Activated naive CD8-positive, alpha-beta T cell treated with anti-CD3 and anti-CD28 coated beads for 36 hours (primary cell): ENCODE data around the gene CABCOCO1. TPM values are rescaled to one million over a fixed set of nuclear protein-coding genes. Genes with fewer than 3 reads are reported as not detected.
"Not testable (repeated sequence)": the region's sequence is repeated elsewhere in the genome, so short reads cannot be mapped to it uniquely, and the experiment has no call there.

ENCODE experiments used
- DNase-seq: peaks from one replicate; pipeline ENCODE4 v3.0.0; 2021
- H3K27ac Mint-ChIP-seq: one replicate; pipeline ENCODE4 v1.8.0; 2022; ENCODE audit warnings: mild to moderate bottlenecking, moderate library complexity, mixed read lengths
- H3K27me3 Mint-ChIP-seq: one replicate; pipeline ENCODE4 v1.8.0; 2022; ENCODE audit warnings: mild to moderate bottlenecking, mixed read lengths
- H3K36me3 Mint-ChIP-seq: one replicate; pipeline ENCODE4 v1.8.0; 2021; ENCODE audit warnings: mild to moderate bottlenecking, mixed read lengths
- H3K4me1 Mint-ChIP-seq: one replicate; pipeline ENCODE4 v1.8.0; 2021; ENCODE audit warnings: mixed read lengths
- H3K4me3 Mint-ChIP-seq: one replicate; pipeline ENCODE4 v1.8.0; 2022; ENCODE audit warnings: mild to moderate bottlenecking, moderate library complexity, mixed read lengths
- H3K9me3 Mint-ChIP-seq: one replicate; pipeline ENCODE4 v1.8.0; 2022; ENCODE audit warnings: mixed read lengths
- total RNA-seq, 2 experiments: library from RNA; stranded (reverse); gene quantifications; one replicate each; pipeline ENCODE4 v1.2.3, GENCODE V29; 2021

CABCOCO1 gene
- total RNA-seq, 2 experiments from 2014 or later, result not detected

DNA sequence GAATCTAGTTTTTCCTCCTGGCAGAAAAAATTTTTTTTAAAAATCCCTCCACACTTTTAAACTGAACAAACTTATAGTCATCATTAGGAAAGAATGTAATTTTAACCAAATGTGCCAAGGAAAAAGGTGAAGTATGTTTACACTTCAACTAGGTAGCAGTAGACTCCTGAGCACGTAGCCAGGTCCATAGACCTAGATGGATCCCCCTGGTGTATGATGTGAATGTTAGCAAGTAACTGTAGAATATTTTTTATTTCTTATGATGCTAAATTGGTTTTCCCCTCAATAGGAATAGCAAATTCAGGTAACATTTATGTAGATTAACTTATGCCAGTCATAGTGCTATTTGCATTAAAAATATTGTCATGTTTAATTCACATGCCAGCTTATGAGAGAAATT lies 19.6 kb downstream of the CABCOCO1 start:
- H3K27me3 Mint-ChIP-seq, result no peaks in the 10 kb centered on the region
- no peaks in the 10 kb centered on the region for H3K36me3 Mint-ChIP-seq
- H3K4me1 Mint-ChIP-seq, result no peaks in the 10 kb centered on the region
- H3K27ac Mint-ChIP-seq, result no peak overlapping the region
- H3K4me3 Mint-ChIP-seq, result no peak overlapping the region
- no peak for DNase-seq
- no peaks in the 10 kb centered on the region for H3K9me3 Mint-ChIP-seq

DNA sequence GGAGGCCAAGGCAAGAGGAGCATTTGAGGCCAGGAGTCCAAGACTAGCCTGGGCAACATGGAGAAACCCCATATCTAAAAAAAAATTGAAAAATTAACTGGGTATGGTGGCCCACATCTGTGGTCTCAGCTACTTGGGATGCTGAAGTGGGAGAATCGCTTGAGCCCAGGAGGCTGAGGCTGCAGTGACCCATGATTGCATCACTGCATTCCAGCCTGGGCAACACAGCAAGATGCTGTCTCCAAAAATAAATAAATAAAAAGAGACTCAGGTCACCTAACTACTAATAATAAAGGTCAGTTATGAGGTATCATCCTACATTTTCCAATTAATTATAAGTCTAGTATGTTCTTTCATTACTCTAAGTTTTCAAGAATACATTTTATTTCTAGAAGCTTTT lies 20.6 kb downstream of the CABCOCO1 start:
- no peaks in the 10 kb centered on the region for H3K9me3 Mint-ChIP-seq
- H3K27me3 Mint-ChIP-seq, result no peaks in the 10 kb centered on the region
- no peaks in the 10 kb centered on the region for H3K36me3 Mint-ChIP-seq
- DNase-seq, result no peak
- H3K27ac Mint-ChIP-seq, result no peak overlapping the region
- no peaks in the 10 kb centered on the region for H3K4me1 Mint-ChIP-seq
- H3K4me3 Mint-ChIP-seq, result no peak overlapping the region

DNA sequence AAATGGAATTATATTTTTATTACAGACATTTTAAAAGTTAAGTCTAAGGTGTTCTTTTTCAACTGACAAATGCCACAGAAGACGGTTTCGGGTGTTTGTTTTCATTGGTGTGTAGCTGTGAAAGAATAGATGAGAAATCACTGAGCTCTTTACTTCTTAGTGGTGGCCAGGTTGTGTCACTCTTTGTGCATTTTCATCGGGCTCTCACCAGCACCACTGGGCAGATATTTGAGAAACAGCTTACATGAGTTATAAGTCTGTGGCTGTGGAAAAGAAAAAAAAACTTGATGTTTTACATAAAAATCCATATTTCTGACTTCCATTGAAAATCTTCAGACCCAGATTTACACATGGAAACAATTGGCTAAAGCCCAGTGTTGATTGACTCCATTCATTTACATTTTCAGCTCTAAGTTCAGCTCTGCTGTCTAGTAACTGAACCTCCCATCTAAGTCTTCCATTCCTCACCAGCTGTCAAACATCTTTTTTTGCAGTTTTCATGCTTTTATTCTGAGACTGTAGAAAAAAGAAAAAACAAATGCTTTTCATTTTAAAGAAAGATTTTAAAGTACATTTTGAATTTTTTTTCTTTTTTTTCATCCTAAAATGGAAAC lies 22.3 kb downstream of the CABCOCO1 start:
- H3K4me3 Mint-ChIP-seq, result no peak overlapping the region
- no peaks in the 10 kb centered on the region for H3K36me3 Mint-ChIP-seq
- no peak for DNase-seq
- H3K4me1 Mint-ChIP-seq, result no peaks in the 10 kb centered on the region
- H3K27me3 Mint-ChIP-seq, result no peaks in the 10 kb centered on the region
- H3K9me3 Mint-ChIP-seq, result no peaks in the 10 kb centered on the region
- H3K27ac Mint-ChIP-seq, result no peak overlapping the region

DNA sequence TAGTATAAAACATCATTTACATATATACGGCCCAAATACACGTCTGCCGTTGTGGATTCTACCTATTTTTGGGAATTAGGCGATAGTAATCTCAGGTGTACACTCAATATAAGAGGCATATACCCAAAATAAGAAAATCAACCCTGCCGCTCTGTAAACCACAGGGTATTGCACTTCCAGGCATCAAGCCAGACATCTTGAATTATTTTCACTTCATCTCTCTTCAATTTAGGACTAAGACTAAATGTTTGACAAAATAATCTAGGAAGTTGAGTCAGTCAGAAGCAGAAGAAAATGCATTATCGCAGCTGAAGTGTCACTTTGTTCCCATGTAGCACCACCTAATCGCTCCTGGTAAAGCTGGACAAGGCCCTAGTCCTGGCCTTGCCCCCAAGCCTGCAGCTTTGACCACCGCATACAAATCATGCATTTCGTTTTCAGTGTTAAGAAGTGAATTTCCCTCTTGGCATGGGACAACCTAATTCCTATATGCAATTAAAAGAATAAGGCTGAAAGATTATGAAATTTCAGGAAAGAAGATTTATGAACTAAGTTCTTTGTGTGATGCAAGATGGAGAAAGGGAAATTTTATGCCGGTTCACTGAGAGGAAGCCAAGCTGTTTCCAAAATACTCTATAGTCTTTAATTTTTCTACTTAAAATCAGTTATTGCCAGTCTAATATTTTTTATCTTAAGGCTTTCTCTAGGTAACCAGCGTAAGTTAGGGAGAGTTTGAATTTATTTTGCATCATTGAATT lies 26.0 kb downstream of the CABCOCO1 start:
- no peak overlapping the region for H3K4me3 Mint-ChIP-seq
- no peaks in the 10 kb centered on the region for H3K9me3 Mint-ChIP-seq
- no peak overlapping the region for H3K27ac Mint-ChIP-seq
- peaks cover 5% of the 10 kb centered on the region for H3K27me3 Mint-ChIP-seq
- no peaks in the 10 kb centered on the region for H3K36me3 Mint-ChIP-seq
- no peaks in the 10 kb centered on the region for H3K4me1 Mint-ChIP-seq
- no peak for DNase-seq

DNA sequence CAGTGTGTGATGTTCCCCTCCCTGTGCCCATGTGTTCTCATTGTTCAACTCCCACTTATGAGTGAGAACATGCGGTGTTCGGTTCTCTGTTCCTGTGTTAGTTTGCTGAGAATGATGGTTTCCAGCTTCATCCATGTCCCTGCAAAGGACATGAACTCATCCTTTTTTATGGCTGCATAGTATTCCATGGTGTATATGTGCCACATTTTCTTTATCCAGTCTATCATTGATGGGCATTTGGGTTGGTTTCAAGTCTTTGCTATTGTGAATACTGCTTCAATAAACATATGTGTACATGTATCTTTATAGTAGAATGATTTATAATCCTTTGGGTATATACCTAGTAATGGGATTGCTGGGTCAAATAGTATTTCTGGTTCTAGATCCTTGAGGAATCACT lies 28.9 kb downstream of the CABCOCO1 start:
- H3K4me1 Mint-ChIP-seq, H3K27ac Mint-ChIP-seq, H3K27me3 Mint-ChIP-seq, H3K4me3 Mint-ChIP-seq, H3K36me3 Mint-ChIP-seq, DNase-seq, H3K9me3 Mint-ChIP-seq: not testable (repeated sequence)

DNA sequence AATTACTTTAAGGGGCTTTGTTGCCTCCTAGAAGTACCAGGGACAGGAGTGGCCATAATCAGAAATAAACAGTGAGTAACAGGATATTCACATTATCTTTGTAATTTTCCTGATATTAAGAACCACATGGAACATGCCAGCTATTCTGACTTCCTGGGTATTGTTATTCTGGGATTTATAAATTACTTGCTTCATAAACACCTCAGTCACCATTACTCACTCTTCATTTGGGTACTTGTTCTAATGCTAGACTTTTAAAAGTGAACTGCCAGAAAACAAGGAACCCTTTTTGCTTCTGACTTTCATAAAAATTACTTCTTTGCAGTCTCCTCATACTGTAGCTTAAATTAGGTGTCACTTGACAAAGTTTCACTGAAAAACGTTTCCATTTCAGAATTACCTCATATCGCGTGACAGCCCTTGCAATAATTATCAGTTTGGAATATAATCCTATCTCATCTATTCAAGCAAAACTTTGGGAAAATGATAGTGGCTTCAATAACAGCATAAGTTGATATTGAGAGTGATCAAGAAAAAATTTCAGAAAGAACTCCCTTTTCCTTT lies 29.8 kb downstream of the CABCOCO1 start:
- Mint-ChIP-seq H3K4me3 (no peak overlapping the region), H3K27me3 (peaks cover 7% of the 10 kb centered on the region), H3K27ac (no peak overlapping the region), H3K36me3 (no peaks in the 10 kb centered on the region), H3K9me3 (no peaks in the 10 kb centered on the region), H3K4me1 (no peaks in the 10 kb centered on the region)
- DNase-seq, result no peak

DNA sequence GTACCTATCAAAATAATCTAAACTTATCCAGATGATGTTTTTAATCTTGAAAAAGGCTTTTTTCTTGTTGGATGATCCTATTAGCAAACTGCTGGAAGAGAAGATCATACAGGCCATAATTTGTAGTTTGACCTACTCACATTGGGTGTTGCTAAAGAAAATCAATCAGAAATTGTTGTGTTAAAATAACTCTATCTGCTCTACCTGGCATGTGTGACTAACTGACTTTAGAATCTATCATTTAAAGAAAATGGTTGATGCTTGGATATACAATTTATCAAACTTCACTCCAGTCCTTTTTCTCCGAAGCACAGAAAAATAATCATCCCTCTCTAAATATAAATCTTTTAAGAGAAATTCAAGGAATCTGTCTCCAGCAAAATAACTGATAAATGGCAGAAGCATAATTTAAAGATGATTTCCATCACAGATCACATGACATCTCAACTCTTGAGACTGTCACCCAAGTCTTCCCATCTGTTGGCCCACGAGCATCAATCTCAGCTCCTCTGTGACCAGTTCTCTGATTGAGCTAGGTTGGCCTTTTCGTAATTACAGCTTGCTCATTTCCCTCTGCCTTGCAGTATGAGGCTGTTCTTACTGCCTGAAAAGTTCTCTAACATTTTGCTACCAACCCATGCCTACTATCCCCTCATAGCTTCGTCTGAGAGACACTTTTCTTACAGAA lies 36.4 kb downstream of the CABCOCO1 start:
- no peak for DNase-seq
- H3K4me3 Mint-ChIP-seq, result no peak overlapping the region
- H3K36me3 Mint-ChIP-seq, result no peaks in the 10 kb centered on the region
- H3K4me1 Mint-ChIP-seq, result no peaks in the 10 kb centered on the region
- no peak overlapping the region for H3K27ac Mint-ChIP-seq
- no peaks in the 10 kb centered on the region for H3K9me3 Mint-ChIP-seq
- peaks cover 3% of the 10 kb centered on the region for H3K27me3 Mint-ChIP-seq

DNA sequence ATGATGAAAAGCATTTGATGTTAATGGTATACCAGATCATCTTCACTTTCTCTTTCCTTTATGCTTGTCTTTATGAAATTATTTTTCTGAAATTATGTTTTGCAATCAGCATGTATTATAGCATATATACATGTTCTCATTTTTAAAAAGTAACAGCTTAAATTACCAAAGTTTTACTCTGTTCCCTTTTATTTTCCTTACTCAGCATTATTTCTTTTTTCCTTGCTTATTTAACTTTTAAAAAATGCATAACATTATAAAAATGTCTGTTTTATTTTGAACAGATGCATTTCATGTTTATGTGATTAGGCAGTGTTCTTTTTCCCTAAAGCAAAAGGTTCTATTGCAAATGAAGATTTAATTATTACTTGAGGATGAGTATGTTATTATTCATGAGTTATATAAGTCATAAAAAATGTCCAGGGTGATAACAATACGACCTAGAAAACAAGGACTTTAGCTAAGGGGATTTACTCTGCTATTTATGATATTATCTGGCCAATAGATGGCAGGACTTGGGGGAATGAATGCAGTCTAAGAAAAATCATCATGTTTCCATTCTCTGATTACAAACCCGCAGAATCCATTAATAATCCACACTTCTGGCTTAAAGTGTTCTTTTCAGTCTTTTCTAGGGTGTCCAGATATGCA lies 38.5 kb downstream of the CABCOCO1 start:
- H3K36me3 Mint-ChIP-seq, result no peaks in the 10 kb centered on the region
- no peaks in the 10 kb centered on the region for H3K27me3 Mint-ChIP-seq
- no peak for DNase-seq
- no peak overlapping the region for H3K27ac Mint-ChIP-seq
- no peaks in the 10 kb centered on the region for H3K9me3 Mint-ChIP-seq
- H3K4me3 Mint-ChIP-seq, result no peak overlapping the region
- H3K4me1 Mint-ChIP-seq, result no peaks in the 10 kb centered on the region

DNA sequence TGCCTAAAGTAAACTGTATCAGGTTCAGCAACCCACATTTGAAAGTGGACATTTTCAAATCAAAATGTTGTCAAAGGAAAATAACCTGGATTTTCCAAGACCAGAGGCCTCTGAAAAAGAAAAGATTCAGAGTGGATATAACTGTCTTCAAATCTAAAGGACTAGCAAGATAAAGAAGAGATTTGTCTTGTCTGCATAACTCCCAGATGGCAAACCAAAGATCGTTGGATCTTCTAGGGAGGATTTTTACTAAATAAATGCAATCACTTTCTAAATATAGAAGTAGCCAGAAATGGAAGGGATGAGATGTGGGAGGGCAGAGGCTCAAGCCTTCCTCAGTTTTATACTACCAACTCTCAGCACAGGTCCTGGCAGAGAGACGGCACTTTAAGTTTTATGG lies 39.0 kb downstream of the CABCOCO1 start:
- no peaks in the 10 kb centered on the region for H3K9me3 Mint-ChIP-seq
- no peaks in the 10 kb centered on the region for H3K27me3 Mint-ChIP-seq
- no peak overlapping the region for H3K4me3 Mint-ChIP-seq
- no peak for DNase-seq
- H3K4me1 Mint-ChIP-seq, result no peaks in the 10 kb centered on the region
- no peaks in the 10 kb centered on the region for H3K36me3 Mint-ChIP-seq
- H3K27ac Mint-ChIP-seq, result no peak overlapping the region

DNA sequence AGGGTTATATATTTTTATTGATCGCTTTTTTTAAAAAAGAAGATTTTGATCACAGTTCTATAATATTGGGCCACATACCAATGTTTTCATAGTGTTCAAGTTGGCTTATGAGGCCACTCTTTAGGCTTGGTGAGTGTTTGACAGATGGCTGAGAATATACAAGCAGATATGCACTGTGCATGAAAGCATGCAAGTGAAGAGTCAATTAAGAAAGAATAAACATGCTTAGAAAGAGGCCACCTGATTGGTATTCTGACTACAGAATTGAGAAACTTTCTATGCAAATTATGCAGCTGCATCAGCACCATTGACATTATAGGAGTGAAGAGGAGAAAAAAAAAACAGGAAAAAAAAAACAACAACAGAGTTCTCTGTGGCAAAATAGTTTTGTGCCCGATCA lies 39.9 kb downstream of the CABCOCO1 start:
- no peak for DNase-seq
- H3K27ac Mint-ChIP-seq, result no peak overlapping the region
- no peak overlapping the region for H3K4me3 Mint-ChIP-seq
- no peaks in the 10 kb centered on the region for H3K4me1 Mint-ChIP-seq
- H3K36me3 Mint-ChIP-seq, result no peaks in the 10 kb centered on the region
- no peaks in the 10 kb centered on the region for H3K9me3 Mint-ChIP-seq
- H3K27me3 Mint-ChIP-seq, result no peaks in the 10 kb centered on the region

DNA sequence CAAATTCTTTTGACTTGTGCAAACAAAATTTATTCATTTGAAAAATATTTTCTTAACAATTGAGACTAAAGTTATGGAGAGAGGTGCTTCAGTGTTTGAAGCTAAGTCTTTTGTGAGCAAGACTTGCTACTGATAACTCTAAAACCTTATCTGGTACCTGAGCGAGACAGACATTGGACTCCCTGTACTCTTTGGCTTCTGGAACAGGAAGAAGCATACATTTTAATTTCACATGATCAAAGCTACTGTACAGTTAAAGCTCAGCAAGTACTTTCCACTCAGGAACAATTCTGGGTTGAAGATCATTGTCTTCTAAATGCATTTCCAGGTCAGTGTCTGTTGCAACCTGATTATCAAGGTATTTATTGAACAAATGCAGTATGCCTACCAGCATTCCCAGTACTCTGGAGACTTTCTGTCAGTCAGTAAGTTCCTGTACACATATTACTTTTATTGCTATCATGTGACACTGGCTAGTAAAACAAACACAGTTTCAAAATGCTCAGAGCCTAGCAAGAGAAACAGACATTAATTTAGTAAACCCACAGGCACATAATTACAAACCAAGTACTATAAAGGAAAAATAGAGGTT lies 42.4 kb downstream of the CABCOCO1 start:
- Mint-ChIP-seq H3K36me3 (no peaks in the 10 kb centered on the region), H3K9me3 (no peaks in the 10 kb centered on the region), H3K27ac (no peak overlapping the region), H3K4me1 (no peaks in the 10 kb centered on the region), H3K4me3 (no peak overlapping the region), H3K27me3 (peaks cover 5% of the 10 kb centered on the region)
- no peak for DNase-seq

DNA sequence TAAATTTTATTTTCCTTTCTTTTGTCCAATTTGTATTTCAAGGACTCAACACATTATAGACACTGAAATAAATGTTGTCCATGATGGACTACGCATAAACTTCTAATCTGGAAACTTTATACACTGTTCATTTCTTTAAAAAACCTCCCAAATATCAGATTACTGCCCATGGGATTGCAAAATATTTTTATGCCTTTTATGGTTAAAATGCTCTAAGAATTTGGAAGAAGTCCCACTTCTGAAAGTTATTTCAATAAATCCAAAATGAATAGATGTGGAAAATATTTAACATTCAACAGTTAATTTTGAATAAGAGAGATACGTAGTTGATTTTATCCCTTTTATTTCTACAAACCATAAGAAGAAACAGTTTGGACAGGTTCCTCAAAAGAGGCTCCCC lies 46.1 kb downstream of the CABCOCO1 start:
- Mint-ChIP-seq H3K27me3 (peaks cover 12% of the 10 kb centered on the region), H3K36me3 (no peaks in the 10 kb centered on the region), H3K4me1 (no peaks in the 10 kb centered on the region), H3K27ac (no peak overlapping the region), H3K9me3 (no peaks in the 10 kb centered on the region), H3K4me3 (no peak overlapping the region)
- no peak for DNase-seq

DNA sequence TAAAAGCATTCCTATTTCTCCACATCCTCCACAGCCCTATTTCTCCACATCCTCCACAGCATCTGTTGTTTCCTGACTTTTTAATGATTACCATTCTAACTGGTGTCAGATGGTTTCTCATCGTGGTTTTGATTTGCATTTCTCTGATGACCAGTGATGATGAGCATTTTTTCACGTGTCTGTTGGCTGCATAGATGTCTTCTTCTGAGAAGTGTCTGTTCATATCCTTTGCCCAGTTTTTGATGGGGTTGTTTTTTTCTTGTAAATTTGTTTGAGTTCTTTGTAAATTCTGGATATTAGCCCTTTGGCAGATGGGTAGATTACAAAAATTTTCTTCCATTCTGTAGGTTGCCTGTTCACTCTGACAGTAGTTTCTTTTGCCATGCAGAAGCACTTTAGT lies 49.4 kb downstream of the CABCOCO1 start:
- H3K27ac Mint-ChIP-seq, H3K4me1 Mint-ChIP-seq, H3K4me3 Mint-ChIP-seq: not testable (repeated sequence)

DNA sequence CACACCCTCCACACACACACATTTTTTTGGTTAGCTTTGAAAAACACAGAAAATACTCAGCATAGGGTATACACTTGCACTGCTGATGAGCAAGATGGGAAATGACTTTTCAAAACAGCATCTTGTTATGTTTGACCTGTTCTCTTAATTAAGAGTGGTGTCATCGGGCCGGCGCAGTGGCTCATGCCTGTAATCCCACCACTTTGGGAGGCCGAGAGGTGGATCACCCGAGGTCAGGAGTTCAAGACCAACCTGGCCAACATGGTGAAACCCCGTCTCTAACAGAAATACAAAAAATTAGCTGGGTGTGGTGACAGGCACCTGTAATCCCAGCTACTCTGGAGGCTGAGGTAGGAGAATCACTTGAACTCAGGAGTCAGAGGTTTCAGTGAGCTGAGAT lies 56.7 kb downstream of the CABCOCO1 start:
- H3K4me3 Mint-ChIP-seq, H3K4me1 Mint-ChIP-seq: not testable (repeated sequence)

More for the DNA sequence above, 49.4 kb downstream of the CABCOCO1 start:
- peaks cover 28% of the 10 kb centered on the region for H3K27me3 Mint-ChIP-seq
- H3K36me3 Mint-ChIP-seq, H3K9me3 Mint-ChIP-seq, DNase-seq: not testable (repeated sequence)

DNA sequence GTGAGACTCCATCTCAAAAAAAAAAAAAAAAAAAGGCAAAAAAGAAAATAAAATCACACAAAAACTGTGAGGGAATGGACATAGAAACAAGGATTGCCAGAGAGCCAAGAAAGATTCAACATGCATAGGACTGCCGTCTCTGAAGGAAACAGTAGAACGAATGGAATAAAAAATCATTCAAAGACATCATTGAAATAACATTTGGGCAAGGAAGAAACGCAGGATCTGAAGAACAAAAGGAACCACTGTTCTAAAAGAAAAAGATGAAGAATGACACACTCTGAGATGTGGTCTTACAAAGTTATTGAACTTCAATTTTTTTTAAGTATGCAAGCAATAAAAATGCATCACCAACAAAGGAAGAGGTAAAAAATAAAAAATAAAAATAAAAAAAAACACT lies 57.2 kb downstream of the CABCOCO1 start:
- H3K4me1 Mint-ChIP-seq, result no peaks in the 10 kb centered on the region
- H3K27ac Mint-ChIP-seq, result no peak overlapping the region
- H3K36me3 Mint-ChIP-seq, result peaks cover 2% of the 10 kb centered on the region
- H3K9me3 Mint-ChIP-seq, result no peaks in the 10 kb centered on the region
- no peak overlapping the region for H3K4me3 Mint-ChIP-seq
- H3K27me3 Mint-ChIP-seq, result peaks cover 17% of the 10 kb centered on the region
- DNase-seq, result no peak

More for the DNA sequence above, 56.7 kb downstream of the CABCOCO1 start:
- H3K27me3 Mint-ChIP-seq, result peaks cover 22% of the 10 kb centered on the region
- DNase-seq, H3K27ac Mint-ChIP-seq, H3K9me3 Mint-ChIP-seq, H3K36me3 Mint-ChIP-seq: not testable (repeated sequence)
